AG20443 (cell line): Measurements from ENCODE around the gene PPP1R9B.
A peak's percentile ranks its signal among the peaks of the same experiment; 100 is the strongest.

ENCODE experiments used
- DNase-seq: peaks from one replicate; pipeline ENCODE4 v3.0.0; 2012; ENCODE audit warnings: low spot score, mixed read lengths

Gene PPP1R9B

GRCh38 chr17:50153650-50154575 lies 3.4 kb upstream of the PPP1R9B start:
- DNase-seq: peak; percentile 57

- no peak for DNase-seq
Observed at GRCh38 chr17:50152736-50153135, 2.3 kb upstream of the PPP1R9B start.

- DNase-seq: peak; percentile 82
Observed at GRCh38 chr17:50151937-50152547, 1.6 kb upstream of the PPP1R9B start.

GRCh38 chr17:50151041-50151936 lies 812 bp upstream of the PPP1R9B start:
- DNase-seq: peak; percentile 94

- DNase-seq: peak; percentile 61
Observed at GRCh38 chr17:50149417-50150353, 792 bp downstream of the PPP1R9B start.

- no peak for DNase-seq
Observed at GRCh38 chr17:50149091-50149416, 1.4 kb downstream of the PPP1R9B start.

GRCh38 chr17:50148226-50149090 lies 2.0 kb downstream of the PPP1R9B start:
- DNase-seq: peak; percentile 52

- DNase-seq: peak; percentile 71
Observed at GRCh38 chr17:50147841-50148225, 2.6 kb downstream of the PPP1R9B start.

- DNase-seq: peak; percentile 55
Observed at GRCh38 chr17:50146927-50147665, 3.4 kb downstream of the PPP1R9B start.

GRCh38 chr17:50146230-50146926 lies 4.1 kb downstream of the PPP1R9B start:
- DNase-seq: no peak

- DNase-seq: no peak
Observed at GRCh38 chr17:50145532-50146229, 4.8 kb downstream of the PPP1R9B start.

GRCh38 chr17:50144845-50145531 lies 5.5 kb downstream of the PPP1R9B start:
- no peak for DNase-seq

- DNase-seq: no peak
Observed at GRCh38 chr17:50144355-50144754, 6.1 kb downstream of the PPP1R9B start.

GRCh38 chr17:50143461-50144176 lies 6.9 kb downstream of the PPP1R9B start:
- no peak for DNase-seq

GRCh38 chr17:50141745-50142110 lies 8.7 kb downstream of the PPP1R9B start:
- no peak for DNase-seq

GRCh38 chr17:50141026-50141744 lies 9.3 kb downstream of the PPP1R9B start:
- no peak for DNase-seq
